Fibroblast of mammary gland (primary cell): ENCODE measurements around the gene GALE.

Experiments
- DNase-seq: peaks from one replicate; pipeline ENCODE4 v3.0.0-alpha.2; 2010; ENCODE audit warnings: low read depth
- H3K4me3 ChIP-seq: 2 replicates; pipeline ENCODE4 v1.5.1; 2011; ENCODE audit warnings: low read depth, mild to moderate bottlenecking, low read length, moderate library complexity; ENCODE audit not compliant: control insufficient read depth
- CTCF ChIP-seq: conservative IDR thresholded peaks from 2 replicates; pipeline ENCODE4 v1.5.1; 2011; ENCODE audit warnings: low read depth, low read length, inconsistent platforms; ENCODE audit not compliant: control insufficient read depth, insufficient read depth

GALE gene

DNA sequence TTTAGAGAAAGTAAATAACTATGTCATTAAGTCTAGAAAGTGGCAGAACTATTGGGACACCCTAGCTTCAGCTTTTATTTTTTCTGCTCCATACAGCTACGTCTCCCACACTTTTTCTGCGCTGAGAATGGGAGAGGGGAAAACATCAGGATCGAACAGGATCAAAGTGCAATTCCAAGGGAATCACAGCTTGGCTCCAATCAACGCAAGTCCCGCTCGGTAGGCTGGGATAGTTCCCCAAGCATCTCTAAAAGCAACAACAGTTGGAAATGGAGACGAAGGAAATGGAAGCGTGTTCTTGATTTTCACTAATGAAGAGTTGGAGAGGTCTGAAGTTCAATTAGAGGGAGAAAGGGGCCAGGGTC lies 24.1 kb upstream of the GALE start:
- H3K4me3 ChIP-seq = peak overlapping the region; percentile 98
- TF ChIP-seq CTCF = no peak
- no peak for DNase-seq

DNA sequence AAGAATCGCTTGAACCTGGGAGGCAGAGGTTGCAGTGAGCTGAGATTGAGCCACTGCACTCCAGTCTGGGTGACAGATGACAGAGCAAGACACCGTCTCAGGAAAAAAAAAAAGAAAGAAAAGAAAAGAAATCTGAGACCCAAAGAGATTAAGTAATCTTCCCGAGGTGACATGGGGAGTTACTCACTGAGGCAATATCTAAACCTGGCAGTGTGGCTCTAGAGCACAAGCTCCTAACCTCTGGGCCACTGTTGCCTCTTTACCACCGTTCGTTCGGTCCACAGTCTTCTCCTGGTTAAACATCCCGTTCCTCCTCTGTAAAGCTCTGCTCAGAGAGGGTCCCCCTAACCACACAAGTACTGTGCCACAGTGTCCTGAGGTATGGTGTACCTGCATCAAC lies 23.2 kb upstream of the GALE start:
- no peak overlapping the region for H3K4me3 ChIP-seq

DNA sequence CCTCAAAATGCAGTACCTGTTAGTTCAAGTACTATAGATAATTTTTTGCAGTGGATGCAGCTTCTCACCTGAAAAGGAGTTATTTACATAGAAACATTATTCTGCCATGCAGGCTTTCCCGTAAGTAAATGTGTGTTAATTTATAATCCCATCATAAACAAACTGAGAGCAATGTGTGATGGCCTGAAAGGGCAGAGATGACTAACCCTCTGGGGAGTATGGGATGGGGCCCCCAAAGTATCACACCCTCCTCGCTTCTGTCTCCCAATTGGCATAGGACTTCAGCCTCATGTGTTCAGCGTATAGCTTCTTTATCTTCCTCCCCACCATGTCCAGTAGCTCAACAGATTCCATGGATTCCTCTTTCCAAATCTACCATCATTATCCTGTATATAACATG lies 17.1 kb upstream of the GALE start:
- H3K4me3 ChIP-seq = no peak overlapping the region
- no peak for DNase-seq
- no peak for TF ChIP-seq CTCF

More for the DNA sequence above, 23.2 kb upstream of the GALE start:
- TF ChIP-seq CTCF = no peak
- DNase-seq = no peak

DNA sequence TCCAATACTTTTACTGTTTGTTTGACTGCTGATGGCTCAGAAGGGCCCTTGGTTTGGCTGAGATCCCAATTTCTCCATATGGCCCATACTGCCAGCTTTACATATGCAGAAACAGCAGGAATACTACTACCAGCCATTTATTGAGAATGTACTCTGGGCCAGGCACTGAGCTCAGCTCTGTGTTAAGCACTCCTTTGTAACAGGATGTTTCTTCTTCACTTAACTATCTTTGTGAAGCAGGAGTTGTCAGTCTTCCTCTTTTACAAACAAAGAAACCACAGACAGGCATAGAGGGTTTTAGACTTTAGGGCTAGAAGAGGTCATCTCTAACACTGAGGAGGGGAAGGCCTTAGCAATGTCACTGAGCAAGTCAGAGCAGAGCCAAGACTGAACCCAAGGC lies 16.4 kb upstream of the GALE start:
- H3K4me3 ChIP-seq = no peak overlapping the region
- no peak for TF ChIP-seq CTCF
- DNase-seq = no peak

GRCh38 chr1:23816361-23816760 lies 15.8 kb upstream of the GALE start:
- no peak overlapping the region for H3K4me3 ChIP-seq
- TF ChIP-seq CTCF = no peak
- DNase-seq = no peak

GRCh38 chr1:23814016-23814415 lies 13.5 kb upstream of the GALE start:
- TF ChIP-seq CTCF = no peak
- H3K4me3 ChIP-seq = no peak overlapping the region
- DNase-seq = peak; percentile 67

GRCh38 chr1:23810818-23811540 lies 10.4 kb upstream of the GALE start:
- peak; percentile 43 for DNase-seq
- TF ChIP-seq CTCF = peak; percentile 72

More at GRCh38 chr1:23810818-23811540, 10.4 kb upstream of the GALE start:
- no peak overlapping the region for H3K4me3 ChIP-seq
